ENCODE data around the gene DNAJC24.
"Not testable (repeated sequence)": the region's sequence is repeated elsewhere in the genome, so short reads cannot be mapped to it uniquely, and the experiment has no call there.

Gene DNAJC24

GRCh38 chr11:31369348-31370329 is at the start of gene DNAJC24, which contains the start of gene DCDC1:
Gene DNAJC24, plus strand, starts transcription at chr11:31369860. Its CDS starts 889 bp downstream, at chr11:31370749.
Gene DCDC1, minus strand, starts transcription at chr11:31369739. Its CDS starts 41,459 bp downstream, at chr11:31328280.
- DNase-seq = peak; percentile 87

- DNase-seq = not testable (repeated sequence)
Measured at GRCh38 chr11:31321494-31321893, 48.2 kb upstream of the DNAJC24 start.

GRCh38 chr11:31323145-31323544 is 46.5 kb upstream of the DNAJC24 start:
- no peak for DNase-seq

- DNase-seq = no peak
Measured at GRCh38 chr11:31325160-31325559, 44.5 kb upstream of the DNAJC24 start.

- DNase-seq = no peak
Measured at GRCh38 chr11:31326470-31327148, 43.1 kb upstream of the DNAJC24 start.

GRCh38 chr11:31327417-31327816 is 42.2 kb upstream of the DNAJC24 start:
- DNase-seq = no peak

GRCh38 chr11:31328697-31329096 is 41.0 kb upstream of the DNAJC24 start:
- DNase-seq = no peak

GRCh38 chr11:31337806-31338205 is 31.9 kb upstream of the DNAJC24 start:
- DNase-seq = no peak

GRCh38 chr11:31340903-31341572 is 28.6 kb upstream of the DNAJC24 start:
- no peak for DNase-seq

GRCh38 chr11:31351168-31351567 is 18.5 kb upstream of the DNAJC24 start:
- no peak for DNase-seq

GRCh38 chr11:31355131-31355530 is 14.5 kb upstream of the DNAJC24 start:
- no peak for DNase-seq

- no peak for DNase-seq
Measured at GRCh38 chr11:31355817-31356216, 13.8 kb upstream of the DNAJC24 start.

- no peak for DNase-seq
Measured at GRCh38 chr11:31361743-31362142, 7.9 kb upstream of the DNAJC24 start.

- no peak for DNase-seq
Measured at GRCh38 chr11:31366795-31367194, 2.9 kb upstream of the DNAJC24 start.

- DNase-seq = no peak
Measured at GRCh38 chr11:31375879-31376278, 6.2 kb downstream of the DNAJC24 start.

GRCh38 chr11:31383116-31383515 is 13.5 kb downstream of the DNAJC24 start:
- no peak for DNase-seq

- DNase-seq = no peak
Measured at GRCh38 chr11:31387379-31387778, 17.7 kb downstream of the DNAJC24 start.

- no peak for DNase-seq
Measured at GRCh38 chr11:31397239-31397834, 27.7 kb downstream of the DNAJC24 start.

- no peak for DNase-seq
Measured at GRCh38 chr11:31404614-31405013, 35.0 kb downstream of the DNAJC24 start.

GRCh38 chr11:31408201-31408600 is 38.5 kb downstream of the DNAJC24 start:
- DNase-seq = no peak

- no peak for DNase-seq
Measured at GRCh38 chr11:31412946-31413345, 43.3 kb downstream of the DNAJC24 start.

- no peak for DNase-seq
Measured at GRCh38 chr11:31414338-31414737, 44.7 kb downstream of the DNAJC24 start.

GRCh38 chr11:31415435-31415834 is 45.8 kb downstream of the DNAJC24 start:
- no peak for DNase-seq
